Liver (tissue), 9 donors: ENCODE data around the gene OLFML2A. TPM values are rescaled to one million over a fixed set of nuclear protein-coding genes. Genes with fewer than 3 reads are reported as not detected.

Experiments
- DNase-seq: peaks from one replicate; pipeline ENCODE4 v3.0.0-alpha.2; 2017; ENCODE audit warnings: low spot score
- H3K27ac ChIP-seq, 2 donors: one replicate each; pipeline ENCODE4 v1.7.0; 2013; ENCODE audit warnings: inconsistent platforms in 2 of 2, low read length in 2 of 2, control low read depth in 1 of 2, low read depth in 1 of 2, mild to moderate bottlenecking in 1 of 2
- H3K27me3 ChIP-seq, 4 donors: one replicate each; pipeline versions ENCODE4 v1.6.1 to v1.7.0; 2013; ENCODE audit warnings: low read length in 3 of 4, inconsistent platforms in 1 of 4, mild to moderate bottlenecking in 1 of 4, moderate library complexity in 1 of 4; ENCODE audit not compliant: control insufficient read depth in 4 of 4, insufficient read depth in 4 of 4
- H3K36me3 ChIP-seq, 4 donors: one replicate each; pipeline versions ENCODE4 v1.6.1 to v1.7.0; 2013; ENCODE audit warnings: low read length in 3 of 4, mild to moderate bottlenecking in 3 of 4, low read depth in 1 of 4, moderate library complexity in 1 of 4; ENCODE audit not compliant: control insufficient read depth in 4 of 4, insufficient read depth in 3 of 4
- H3K4me1 ChIP-seq, 4 donors: one replicate each; pipeline versions ENCODE4 v1.6.1 to v1.7.0; 2013; ENCODE audit warnings: low read length in 3 of 4, mild to moderate bottlenecking in 3 of 4, moderate library complexity in 1 of 4; ENCODE audit not compliant: control insufficient read depth in 4 of 4, insufficient read depth in 4 of 4
- H3K4me3 ChIP-seq, 3 donors: one replicate each; pipeline versions ENCODE4 v1.6.1 to v1.7.0; 2013; ENCODE audit warnings: low read length in 3 of 3, control low read depth in 1 of 3, low read depth in 1 of 3, mild to moderate bottlenecking in 1 of 3
- H3K9ac ChIP-seq, 2 donors: one replicate each; pipeline ENCODE4 v1.7.0; 2013; ENCODE audit warnings: low read length in 2 of 2, mild to moderate bottlenecking in 2 of 2, moderate library complexity in 2 of 2, control low read depth in 1 of 2, low read depth in 1 of 2
- H3K9me3 ChIP-seq, 4 donors: one replicate each; pipeline versions ENCODE4 v1.6.1 to v1.7.0; 2013; ENCODE audit warnings: low read length in 3 of 4; ENCODE audit not compliant: control insufficient read depth in 4 of 4
- ATF3 ChIP-seq: IDR thresholded peaks from 2 replicates; pipeline ENCODE4 v1.6.1; 2016; ENCODE audit warnings: antibody characterized with exemption
- EGR1 ChIP-seq, 2 donors: IDR thresholded peaks; 2 replicates each; pipeline ENCODE4 v1.6.1; 2016 to 2018; ENCODE audit warnings: antibody characterized with exemption in 2 of 2, low read depth in 2 of 2
- FOXA1 ChIP-seq: IDR thresholded peaks from 2 replicates; pipeline ENCODE4 v1.6.1; 2016; ENCODE audit warnings: antibody characterized with exemption
- FOXA2 ChIP-seq: IDR thresholded peaks from 2 replicates; pipeline ENCODE4 v1.6.1; 2016; ENCODE audit warnings: antibody characterized with exemption
- GABPA ChIP-seq, 2 donors: IDR thresholded peaks in 1 of 2; conservative IDR thresholded peaks in 1 of 2; 2 replicates each; pipeline ENCODE4 v1.6.1; 2016; ENCODE audit warnings: antibody characterized with exemption in 2 of 2, mild to moderate bottlenecking in 1 of 2, moderate library complexity in 1 of 2
- JUND ChIP-seq, 2 donors: IDR thresholded peaks; 2 replicates each; pipeline ENCODE4 v1.6.1; 2016; ENCODE audit warnings: antibody characterized with exemption in 2 of 2
- RAD21 ChIP-seq, 2 donors: IDR thresholded peaks; 2 replicates each; pipeline ENCODE4 v1.6.1; 2016; ENCODE audit warnings: antibody characterized with exemption in 2 of 2, mild to moderate bottlenecking in 2 of 2
- RXRA ChIP-seq, 2 donors: IDR thresholded peaks; 2 replicates each; pipeline ENCODE4 v1.6.1; 2017 to 2018; ENCODE audit warnings: antibody characterized with exemption in 2 of 2, mild to moderate bottlenecking in 1 of 2
- TAF1 ChIP-seq: conservative IDR thresholded peaks from 2 replicates; pipeline ENCODE4 v1.6.1; 2016; ENCODE audit warnings: antibody characterized with exemption, mild to moderate bottlenecking
- YY1 ChIP-seq: IDR thresholded peaks from 2 replicates; pipeline ENCODE4 v1.6.1; 2016; ENCODE audit warnings: antibody characterized with exemption, mild to moderate bottlenecking
- WGBS: extraction: QIAGEN DNeasy Blood & Tissue Kit; methylation state at CpG from one replicate; pipeline ENCODE4 v1.1.7; 2013; 5-methylcytosine and 5-hydroxymethylcytosine counted together
- polyA plus RNA-seq, 2 donors: library from polyadenylated mRNA; stranded (reverse) in 1 of 2; unstranded in 1 of 2; fragments of 200-250 nt in 1 of 2; fragments of >200 nt in 1 of 2; fragmentation: Nextera tagmentation in 1 of 2; extraction: Ambion mirVana in 1 of 2; gene quantifications; one replicate each; pipeline versions ENCODE4 v1.2.1 to v1.2.3, GENCODE V29; 2013 to 2015
- total RNA-seq, 2 donors: library from RNA; depleted of rRNA; stranded (reverse); fragments of >200 nt; gene quantifications; one replicate each; pipeline ENCODE4 v1.2.3, GENCODE V29; 2014
- TF ChIP-seq, protein P1 (sequence below): fragments of 150-350 bp; IDR thresholded peaks from 2 replicates; pipeline ENCODE4 v1.5.1; 2017; ENCODE audit warnings: improper control_type of control experiment, low read depth, low read length; ENCODE audit not compliant: missing input control
- TF ChIP-seq, protein P2 (sequence below): IDR thresholded peaks from 2 replicates; pipeline ENCODE4 v1.6.1; 2016; ENCODE audit warnings: antibody characterized with exemption
- TF ChIP-seq, protein P3 (sequence below): IDR thresholded peaks from 2 replicates; pipeline ENCODE4 v1.6.1; 2016; ENCODE audit warnings: antibody characterized with exemption, mild to moderate bottlenecking
- donor health status: healthy.
- donor health status: healthy.
- donor health status: healthy.
- donor health status: healthy.
- donor health status: healthy.

Gene OLFML2A
- total and polyA plus RNA-seq, 4 donors = 0.15 to 1.1 (median 0.53) TPM

GRCh38 chr9:124766815-124767554 is 9.9 kb upstream of the OLFML2A start:
- Histone ChIP-seq H3K27me3 (no peaks in the 10 kb centered on the region), H3K9ac (no peak overlapping the region), H3K4me1 (peaks cover 0 to 34% (median 27%) of the 10 kb centered on the region in 4 donors), H3K9me3 (no peaks in the 10 kb centered on the region), H3K4me3 (no peak overlapping the region), H3K36me3 (no peaks in the 10 kb centered on the region), H3K27ac (no peak overlapping the region)
- TF ChIP-seq YY1 = no peak
- TF ChIP-seq TAF1 = no peak
- no peak for TF ChIP-seq RXRA (IDR thresholded peaks at IDR 0.05)
- TF ChIP-seq, protein P1, sequence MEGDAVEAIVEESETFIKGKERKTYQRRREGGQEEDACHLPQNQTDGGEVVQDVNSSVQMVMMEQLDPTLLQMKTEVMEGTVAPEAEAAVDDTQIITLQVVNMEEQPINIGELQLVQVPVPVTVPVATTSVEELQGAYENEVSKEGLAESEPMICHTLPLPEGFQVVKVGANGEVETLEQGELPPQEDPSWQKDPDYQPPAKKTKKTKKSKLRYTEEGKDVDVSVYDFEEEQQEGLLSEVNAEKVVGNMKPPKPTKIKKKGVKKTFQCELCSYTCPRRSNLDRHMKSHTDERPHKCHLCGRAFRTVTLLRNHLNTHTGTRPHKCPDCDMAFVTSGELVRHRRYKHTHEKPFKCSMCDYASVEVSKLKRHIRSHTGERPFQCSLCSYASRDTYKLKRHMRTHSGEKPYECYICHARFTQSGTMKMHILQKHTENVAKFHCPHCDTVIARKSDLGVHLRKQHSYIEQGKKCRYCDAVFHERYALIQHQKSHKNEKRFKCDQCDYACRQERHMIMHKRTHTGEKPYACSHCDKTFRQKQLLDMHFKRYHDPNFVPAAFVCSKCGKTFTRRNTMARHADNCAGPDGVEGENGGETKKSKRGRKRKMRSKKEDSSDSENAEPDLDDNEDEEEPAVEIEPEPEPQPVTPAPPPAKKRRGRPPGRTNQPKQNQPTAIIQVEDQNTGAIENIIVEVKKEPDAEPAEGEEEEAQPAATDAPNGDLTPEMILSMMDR = no peak
- TF ChIP-seq RAD21 (IDR thresholded peaks at IDR 0.05) = no peak
- no peak for TF ChIP-seq GABPA (IDR thresholded peaks at IDR 0.05 in 1 of 2, conservative IDR thresholded peaks at IDR 0.05 in 1 of 2)
- DNase-seq = no peak
- WGBS = 76% methylated on average over 4 of the region's 4 CpGs

DNA sequence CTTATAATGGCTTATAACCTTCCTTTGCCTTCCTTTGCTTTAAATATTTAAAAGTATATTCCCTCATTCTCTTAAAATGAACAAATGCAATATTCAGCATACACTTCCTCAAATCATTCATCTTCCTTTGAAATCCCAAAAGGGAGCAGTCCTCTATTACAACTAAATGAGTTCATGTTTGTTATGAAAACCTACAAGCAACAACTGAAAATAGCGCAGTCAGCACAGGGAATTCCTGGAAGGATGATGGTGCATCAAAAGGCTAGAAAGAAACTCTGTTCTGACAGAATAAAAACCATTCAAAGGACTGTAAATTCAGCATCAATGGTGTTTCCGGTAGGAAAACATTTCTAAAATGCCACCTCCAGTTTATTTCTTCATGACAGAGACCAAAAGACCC is 9.1 kb upstream of the OLFML2A start:
- no peak for DNase-seq
- no peaks in the 10 kb centered on the region for H3K36me3 ChIP-seq
- 54% methylated on average over 2 of the region's 2 CpGs for WGBS
- H3K9ac ChIP-seq = no peak overlapping the region
- no peak overlapping the region for H3K27ac ChIP-seq
- no peaks in the 10 kb centered on the region for H3K27me3 ChIP-seq
- H3K9me3 ChIP-seq = no peaks in the 10 kb centered on the region
- no peak overlapping the region for H3K4me3 ChIP-seq
- H3K4me1 ChIP-seq = peaks cover 0 to 37% (median 28%) of the 10 kb centered on the region in 4 donors
- TF ChIP-seq EGR1 (IDR thresholded peaks at IDR 0.05; ENCODE audit: low read depth in 2 of 2) = no peak
- TF ChIP-seq FOXA1 = no peak
- no peak for TF ChIP-seq GABPA (IDR thresholded peaks at IDR 0.05 in 1 of 2, conservative IDR thresholded peaks at IDR 0.05 in 1 of 2)
- TF ChIP-seq, protein P2, sequence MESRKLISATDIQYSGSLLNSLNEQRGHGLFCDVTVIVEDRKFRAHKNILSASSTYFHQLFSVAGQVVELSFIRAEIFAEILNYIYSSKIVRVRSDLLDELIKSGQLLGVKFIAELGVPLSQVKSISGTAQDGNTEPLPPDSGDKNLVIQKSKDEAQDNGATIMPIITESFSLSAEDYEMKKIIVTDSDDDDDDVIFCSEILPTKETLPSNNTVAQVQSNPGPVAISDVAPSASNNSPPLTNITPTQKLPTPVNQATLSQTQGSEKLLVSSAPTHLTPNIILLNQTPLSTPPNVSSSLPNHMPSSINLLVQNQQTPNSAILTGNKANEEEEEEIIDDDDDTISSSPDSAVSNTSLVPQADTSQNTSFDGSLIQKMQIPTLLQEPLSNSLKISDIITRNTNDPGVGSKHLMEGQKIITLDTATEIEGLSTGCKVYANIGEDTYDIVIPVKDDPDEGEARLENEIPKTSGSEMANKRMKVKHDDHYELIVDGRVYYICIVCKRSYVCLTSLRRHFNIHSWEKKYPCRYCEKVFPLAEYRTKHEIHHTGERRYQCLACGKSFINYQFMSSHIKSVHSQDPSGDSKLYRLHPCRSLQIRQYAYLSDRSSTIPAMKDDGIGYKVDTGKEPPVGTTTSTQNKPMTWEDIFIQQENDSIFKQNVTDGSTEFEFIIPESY = no peak
- TF ChIP-seq ATF3 = no peak
- no peak for TF ChIP-seq YY1
- no peak for TF ChIP-seq TAF1
- TF ChIP-seq, protein P1 = no peak
- TF ChIP-seq, protein P3, sequence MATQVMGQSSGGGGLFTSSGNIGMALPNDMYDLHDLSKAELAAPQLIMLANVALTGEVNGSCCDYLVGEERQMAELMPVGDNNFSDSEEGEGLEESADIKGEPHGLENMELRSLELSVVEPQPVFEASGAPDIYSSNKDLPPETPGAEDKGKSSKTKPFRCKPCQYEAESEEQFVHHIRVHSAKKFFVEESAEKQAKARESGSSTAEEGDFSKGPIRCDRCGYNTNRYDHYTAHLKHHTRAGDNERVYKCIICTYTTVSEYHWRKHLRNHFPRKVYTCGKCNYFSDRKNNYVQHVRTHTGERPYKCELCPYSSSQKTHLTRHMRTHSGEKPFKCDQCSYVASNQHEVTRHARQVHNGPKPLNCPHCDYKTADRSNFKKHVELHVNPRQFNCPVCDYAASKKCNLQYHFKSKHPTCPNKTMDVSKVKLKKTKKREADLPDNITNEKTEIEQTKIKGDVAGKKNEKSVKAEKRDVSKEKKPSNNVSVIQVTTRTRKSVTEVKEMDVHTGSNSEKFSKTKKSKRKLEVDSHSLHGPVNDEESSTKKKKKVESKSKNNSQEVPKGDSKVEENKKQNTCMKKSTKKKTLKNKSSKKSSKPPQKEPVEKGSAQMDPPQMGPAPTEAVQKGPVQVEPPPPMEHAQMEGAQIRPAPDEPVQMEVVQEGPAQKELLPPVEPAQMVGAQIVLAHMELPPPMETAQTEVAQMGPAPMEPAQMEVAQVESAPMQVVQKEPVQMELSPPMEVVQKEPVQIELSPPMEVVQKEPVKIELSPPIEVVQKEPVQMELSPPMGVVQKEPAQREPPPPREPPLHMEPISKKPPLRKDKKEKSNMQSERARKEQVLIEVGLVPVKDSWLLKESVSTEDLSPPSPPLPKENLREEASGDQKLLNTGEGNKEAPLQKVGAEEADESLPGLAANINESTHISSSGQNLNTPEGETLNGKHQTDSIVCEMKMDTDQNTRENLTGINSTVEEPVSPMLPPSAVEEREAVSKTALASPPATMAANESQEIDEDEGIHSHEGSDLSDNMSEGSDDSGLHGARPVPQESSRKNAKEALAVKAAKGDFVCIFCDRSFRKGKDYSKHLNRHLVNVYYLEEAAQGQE = no peak
- no peak for TF ChIP-seq JUND (IDR thresholded peaks at IDR 0.05)
- TF ChIP-seq FOXA2 = no peak
